GM18508 (cell line): ENCODE measurements around the gene PDE3A.

ENCODE experiments used
- ATAC-seq: cut with Tn5 transposase; IDR thresholded peaks from one replicate; pipeline ENCODE4 v1.9.1; 2021; ENCODE audit warnings: moderate number of reproducible peaks; ENCODE audit not compliant: insufficient read depth, unreplicated experiment

The PDE3A gene

GRCh38 chr12:20643822-20644221 lies 275.5 kb downstream of the PDE3A start:
- no peak for ATAC-seq

- no peak for ATAC-seq
Observed at GRCh38 chr12:20646239-20646827, 278.0 kb downstream of the PDE3A start.

- ATAC-seq: no peak
Observed at GRCh38 chr12:20653871-20654270, 285.5 kb downstream of the PDE3A start.

GRCh38 chr12:20656600-20656999 lies 288.3 kb downstream of the PDE3A start:
- ATAC-seq: no peak

- ATAC-seq: no peak
Observed at GRCh38 chr12:20657496-20657895, 289.2 kb downstream of the PDE3A start.

- ATAC-seq: no peak
Observed at GRCh38 chr12:20681334-20681733, 313.0 kb downstream of the PDE3A start.

- ATAC-seq: no peak
Observed at GRCh38 chr12:20695232-20695631, 326.9 kb downstream of the PDE3A start, which contains the start of gene SLCO1C1. Gene SLCO1C1 (plus strand): TSS chr12:20695332. CDS start chr12:20699577, 4,245 bp downstream.

GRCh38 chr12:20696181-20696905 lies 328.0 kb downstream of the PDE3A start:
- no peak for ATAC-seq

GRCh38 chr12:20701106-20701505 lies 332.8 kb downstream of the PDE3A start:
- no peak for ATAC-seq

GRCh38 chr12:20704860-20705259 lies 336.5 kb downstream of the PDE3A start:
- ATAC-seq: no peak

- ATAC-seq: no peak
Observed at GRCh38 chr12:20711846-20712245, 343.5 kb downstream of the PDE3A start.

GRCh38 chr12:20716037-20716436 lies 347.7 kb downstream of the PDE3A start:
- ATAC-seq: no peak

GRCh38 chr12:20716985-20717384 lies 348.6 kb downstream of the PDE3A start:
- ATAC-seq: no peak

- ATAC-seq: no peak
Observed at GRCh38 chr12:20718294-20718693, 350.0 kb downstream of the PDE3A start.

GRCh38 chr12:20722142-20722541 lies 353.8 kb downstream of the PDE3A start:
- no peak for ATAC-seq

GRCh38 chr12:20731274-20731673 lies 362.9 kb downstream of the PDE3A start:
- ATAC-seq: no peak
